Mucosa of rectum (tissue), 2 donors: ENCODE results near the gene SNX8.
"Not testable (repeated sequence)": the region's sequence is repeated elsewhere in the genome, so short reads cannot be mapped to it uniquely, and the experiment has no call there.

Experiments
- H3K27ac ChIP-seq, 2 donors: one replicate each; pipeline ENCODE4 v1.7.0; 2013; ENCODE audit warnings: inconsistent platforms in 2 of 2, low read depth in 2 of 2, low read length in 2 of 2
- H3K27me3 ChIP-seq, 2 donors: one replicate each; pipeline ENCODE4 v1.7.0; 2013; ENCODE audit warnings: low read length in 2 of 2; ENCODE audit not compliant: control insufficient read depth in 2 of 2, insufficient read depth in 2 of 2
- H3K36me3 ChIP-seq, 2 donors: one replicate each; pipeline ENCODE4 v1.7.0; 2013; ENCODE audit warnings: low read length in 2 of 2; ENCODE audit not compliant: control insufficient read depth in 2 of 2, insufficient read depth in 2 of 2
- H3K4me1 ChIP-seq, 2 donors: one replicate each; pipeline ENCODE4 v1.7.0; 2013; ENCODE audit warnings: low read length in 2 of 2, mild to moderate bottlenecking in 1 of 2; ENCODE audit not compliant: control insufficient read depth in 2 of 2, insufficient read depth in 2 of 2
- H3K4me3 ChIP-seq, 2 donors: one replicate each; pipeline ENCODE4 v1.7.0; 2013; ENCODE audit warnings: low read length in 2 of 2
- H3K9ac ChIP-seq, 2 donors: one replicate each; pipeline ENCODE4 v1.7.0; 2013; ENCODE audit warnings: low read length in 2 of 2, low read depth in 1 of 2, mild to moderate bottlenecking in 1 of 2
- H3K9me3 ChIP-seq, 2 donors: one replicate each; pipeline ENCODE4 v1.7.0; 2013; ENCODE audit warnings: low read length in 2 of 2; ENCODE audit not compliant: control insufficient read depth in 2 of 2
- donor health status: healthy.
- donor health status: Normal muscosa, but diverticular disease.

Gene SNX8

GRCh38 chr7:2269089-2269990, 44.9 kb downstream of the SNX8 start:
- H3K27ac ChIP-seq, H3K27me3 ChIP-seq, H3K4me3 ChIP-seq, H3K4me1 ChIP-seq, H3K9me3 ChIP-seq, H3K9ac ChIP-seq: not testable (repeated sequence)
- peaks cover 6 to 18% of the 10 kb centered on the region in 2 donors for H3K36me3 ChIP-seq

GRCh38 chr7:2266911-2267310, 47.3 kb downstream of the SNX8 start:
- no peak overlapping the region for H3K4me3 ChIP-seq
- no peaks in the 10 kb centered on the region for H3K27me3 ChIP-seq
- H3K27ac ChIP-seq, result no peak overlapping the region
- H3K36me3 ChIP-seq, result peaks cover 2 to 26% of the 10 kb centered on the region in 2 donors
- no peak overlapping the region for H3K9ac ChIP-seq
- no peaks in the 10 kb centered on the region for H3K9me3 ChIP-seq
- no peaks in the 10 kb centered on the region for H3K4me1 ChIP-seq

GRCh38 chr7:2264158-2264557, 50.1 kb downstream of the SNX8 start:
- Histone ChIP-seq H3K4me3 (no peak overlapping the region), H3K9ac (no peak overlapping the region), H3K27ac (no peak overlapping the region), H3K27me3 (no peaks in the 10 kb centered on the region), H3K9me3 (no peaks in the 10 kb centered on the region), H3K36me3 (peaks cover 0 to 14% of the 10 kb centered on the region in 2 donors), H3K4me1 (no peaks in the 10 kb centered on the region)

- Histone ChIP-seq H3K9me3 (no peaks in the 10 kb centered on the region), H3K36me3 (peaks cover 0 to 17% of the 10 kb centered on the region in 2 donors), H3K4me1 (no peaks in the 10 kb centered on the region)
Observed at GRCh38 chr7:2263176-2263575, 51.1 kb downstream of the SNX8 start.

GRCh38 chr7:2261611-2262010, 52.6 kb downstream of the SNX8 start:
- Histone ChIP-seq H3K4me1 (no peaks in the 10 kb centered on the region), H3K27me3 (no peaks in the 10 kb centered on the region), H3K9ac (no peak overlapping the region), H3K36me3 (peaks cover 0 to 17% of the 10 kb centered on the region in 2 donors), H3K4me3 (no peak overlapping the region), H3K9me3 (no peaks in the 10 kb centered on the region), H3K27ac (peak overlapping the region; percentile 5 to 56)

More at GRCh38 chr7:2263176-2263575, 51.1 kb downstream of the SNX8 start:
- no peak overlapping the region for H3K9ac ChIP-seq
- no peak overlapping the region for H3K4me3 ChIP-seq
- no peaks in the 10 kb centered on the region for H3K27me3 ChIP-seq
- no peak overlapping the region for H3K27ac ChIP-seq

- no peaks in the 10 kb centered on the region for H3K4me1 ChIP-seq
- no peak overlapping the region for H3K4me3 ChIP-seq
- H3K27ac ChIP-seq, result no peak overlapping the region
- H3K36me3 ChIP-seq, result peaks cover 0 to 22% of the 10 kb centered on the region in 2 donors
- no peak overlapping the region for H3K9ac ChIP-seq
- H3K27me3 ChIP-seq, result no peaks in the 10 kb centered on the region
- no peaks in the 10 kb centered on the region for H3K9me3 ChIP-seq
Observed at GRCh38 chr7:2260820-2261219, 53.4 kb downstream of the SNX8 start.

GRCh38 chr7:2259480-2259879, 54.8 kb downstream of the SNX8 start:
- Histone ChIP-seq H3K27ac (no peak overlapping the region), H3K27me3 (no peaks in the 10 kb centered on the region), H3K9me3 (no peaks in the 10 kb centered on the region), H3K4me3 (no peak overlapping the region), H3K4me1 (no peaks in the 10 kb centered on the region), H3K36me3 (peaks cover 4 to 27% of the 10 kb centered on the region in 2 donors), H3K9ac (no peak overlapping the region)

GRCh38 chr7:2258661-2259365, 55.4 kb downstream of the SNX8 start:
- H3K4me1 ChIP-seq, result no peaks in the 10 kb centered on the region
- no peak overlapping the region for H3K4me3 ChIP-seq
- no peak overlapping the region for H3K27ac ChIP-seq
- peaks cover 8 to 24% of the 10 kb centered on the region in 2 donors for H3K36me3 ChIP-seq
- H3K27me3 ChIP-seq, result no peaks in the 10 kb centered on the region
- H3K9me3 ChIP-seq, result no peaks in the 10 kb centered on the region
- H3K9ac ChIP-seq, result no peak overlapping the region

- no peaks in the 10 kb centered on the region for H3K4me1 ChIP-seq
- H3K27me3 ChIP-seq, result no peaks in the 10 kb centered on the region
- H3K27ac ChIP-seq, result no peak overlapping the region
- peaks cover 8 to 18% of the 10 kb centered on the region in 2 donors for H3K36me3 ChIP-seq
- H3K4me3 ChIP-seq, result no peak overlapping the region
- no peaks in the 10 kb centered on the region for H3K9me3 ChIP-seq
- H3K9ac ChIP-seq, result no peak overlapping the region
Observed at GRCh38 chr7:2257651-2258050, 56.6 kb downstream of the SNX8 start.

GRCh38 chr7:2257046-2257551, 57.1 kb downstream of the SNX8 start:
- Histone ChIP-seq H3K4me1 (no peaks in the 10 kb centered on the region), H3K27me3 (no peaks in the 10 kb centered on the region), H3K9ac (no peak overlapping the region), H3K9me3 (no peaks in the 10 kb centered on the region), H3K4me3 (no peak overlapping the region), H3K27ac (no peak overlapping the region), H3K36me3 (peaks cover 8 to 14% of the 10 kb centered on the region in 2 donors)
